OCI-LY1 (cell line): ENCODE measurements around the gene GRB10.

ENCODE experiments used
- H2AFZ ChIP-seq: fragments of 200-600 bp; sonication (generic), shearing (Covaris generic); 2 replicates; pipeline ENCODE4 v1.6.0; 2014; ENCODE audit warnings: antibody characterized with exemption, mild to moderate bottlenecking, low read length
- H3F3A ChIP-seq: fragments of 200-600 bp; sonication (generic), shearing (Covaris generic); 2 replicates; pipeline ENCODE4 v1.6.0; 2014; ENCODE audit warnings: mild to moderate bottlenecking, antibody characterized with exemption, low read length, moderate library complexity; ENCODE audit not compliant: insufficient read depth
- H3K27ac ChIP-seq: fragments of 200-600 bp; sonication (generic); 2 replicates; pipeline ENCODE4 v1.5.1; 2014; ENCODE audit warnings: low read length, mixed run types, mild to moderate bottlenecking, low read depth; ENCODE audit not compliant: poor library complexity, severe bottlenecking
- H3K27me3 ChIP-seq: fragments of 200-600 bp; sonication (generic); 2 replicates; pipeline ENCODE4 v1.6.0; 2014; ENCODE audit warnings: antibody characterized with exemption, mild to moderate bottlenecking, low read length, moderate library complexity; ENCODE audit not compliant: insufficient read depth
- H3K36me3 ChIP-seq: fragments of 200-600 bp; sonication (generic); 2 replicates; pipeline ENCODE4 v1.6.1; 2014; ENCODE audit warnings: mild to moderate bottlenecking, antibody characterized with exemption, low read length, moderate library complexity, mixed read lengths; ENCODE audit not compliant: insufficient read depth
- H3K4me1 ChIP-seq: fragments of 200-600 bp; sonication (generic); 2 replicates; pipeline ENCODE4 v1.5.1; 2014; ENCODE audit warnings: mild to moderate bottlenecking, low read length, moderate library complexity; ENCODE audit not compliant: insufficient read depth, severe bottlenecking
- H3K4me2 ChIP-seq: fragments of 200-600 bp; sonication (generic), shearing (Covaris generic); 2 replicates; pipeline ENCODE4 v1.6.1; 2014; ENCODE audit warnings: low read length
- H3K4me3 ChIP-seq: fragments of 200-600 bp; sonication (generic); 2 replicates; pipeline ENCODE4 v1.5.1; 2014; ENCODE audit warnings: low read length, low read depth, mild to moderate bottlenecking, mixed read lengths; ENCODE audit not compliant: poor library complexity, severe bottlenecking
- H3K79me2 ChIP-seq: fragments of 200-600 bp; shearing (Covaris generic); 2 replicates; pipeline ENCODE4 v1.6.1; 2016; ENCODE audit warnings: mixed run types, low read length, mixed read lengths; ENCODE audit not compliant: insufficient read depth
- H3K9ac ChIP-seq: fragments of 200-600 bp; sonication (generic), shearing (Covaris generic); 2 replicates; pipeline ENCODE4 v1.6.1; 2014; ENCODE audit warnings: mild to moderate bottlenecking, low read length, mixed read lengths
- H3K9me2 ChIP-seq: fragments of 200-600 bp; sonication (generic), shearing (Covaris generic); 2 replicates; pipeline ENCODE4 v1.6.1; 2014; ENCODE audit warnings: low read depth, mild to moderate bottlenecking, low read length, mixed read lengths
- H3K9me3 ChIP-seq: fragments of 200-600 bp; shearing (Covaris generic); 2 replicates; pipeline ENCODE4 v1.6.1; 2014; ENCODE audit warnings: low read length, mixed read lengths
- H4K20me1 ChIP-seq: fragments of 200-600 bp; sonication (generic), shearing (Covaris generic); 2 replicates; pipeline ENCODE4 v1.6.0; 2016; ENCODE audit warnings: mild to moderate bottlenecking, low read length; ENCODE audit not compliant: insufficient read depth
- CTCF ChIP-seq: fragments of 200-600 bp; sonication (generic), shearing (Covaris generic); IDR thresholded peaks from 2 replicates; pipeline ENCODE4 v1.5.1; 2017; ENCODE audit warnings: mild to moderate bottlenecking, antibody characterized with exemption, low read length, moderate library complexity, mixed read lengths
- EZH2 ChIP-seq: fragments of 200-600 bp; sonication (generic), shearing (Covaris generic); IDR thresholded peaks from 2 replicates; pipeline ENCODE4 v1.8.0; 2017; ENCODE audit warnings: borderline replicate concordance, mixed run types, mild to moderate bottlenecking, antibody characterized with exemption, low read length, moderate library complexity, mixed read lengths

Gene GRB10

GRCh38 chr7:50627824-50628361 is 154.8 kb downstream of the GRB10 start:
- H4K20me1 ChIP-seq, result no peaks in the 10 kb centered on the region
- no peak overlapping the region for H2AFZ ChIP-seq
- H3K9me3 ChIP-seq, result no peaks in the 10 kb centered on the region
- no peaks in the 10 kb centered on the region for H3K36me3 ChIP-seq
- no peaks in the 10 kb centered on the region for H3K9me2 ChIP-seq
- no peak overlapping the region for H3K4me3 ChIP-seq
- TF ChIP-seq CTCF (no peak), EZH2 (no peak)
- H3F3A ChIP-seq, result no peaks in the 10 kb centered on the region
- no peak overlapping the region for H3K4me2 ChIP-seq
- 0 out of 2 replicates have a peak, but pooled peaks cover 12% of the 10 kb centered on the region for H3K27me3 ChIP-seq
- H3K79me2 ChIP-seq, result no peaks in the 10 kb centered on the region
- no peak overlapping the region for H3K9ac ChIP-seq
- H3K4me1 ChIP-seq, result no peaks in the 10 kb centered on the region
- no peak overlapping the region for H3K27ac ChIP-seq

- no peak overlapping the region for H3K27ac ChIP-seq
- no peaks in the 10 kb centered on the region for H3K36me3 ChIP-seq
- H3K4me3 ChIP-seq, result no peak overlapping the region
- no peak overlapping the region for H3K9ac ChIP-seq
- 0 out of 2 replicates have a peak, but pooled peaks cover 12% of the 10 kb centered on the region for H3K27me3 ChIP-seq
- no peaks in the 10 kb centered on the region for H3F3A ChIP-seq
- no peaks in the 10 kb centered on the region for H3K4me1 ChIP-seq
- H3K4me2 ChIP-seq, result no peak overlapping the region
- TF ChIP-seq CTCF, result no peak
- no peak for TF ChIP-seq EZH2
- no peak overlapping the region for H2AFZ ChIP-seq
- no peaks in the 10 kb centered on the region for H3K9me2 ChIP-seq
- no peaks in the 10 kb centered on the region for H3K9me3 ChIP-seq
- no peaks in the 10 kb centered on the region for H3K79me2 ChIP-seq
- no peaks in the 10 kb centered on the region for H4K20me1 ChIP-seq
These were observed 156.4 kb downstream of the GRB10 start for GRCh38 chr7:50626286-50626685.

- Histone ChIP-seq H3F3A (no peaks in the 10 kb centered on the region), H3K9me3 (no peaks in the 10 kb centered on the region), H3K9ac (no peak overlapping the region), H3K4me3 (no peak overlapping the region), H3K9me2 (no peaks in the 10 kb centered on the region), H4K20me1 (no peaks in the 10 kb centered on the region), H3K27me3 (0 out of 2 replicates have a peak, but pooled peaks cover 12% of the 10 kb centered on the region), H3K4me2 (no peak overlapping the region), H3K79me2 (no peaks in the 10 kb centered on the region), H2AFZ (no peak overlapping the region), H3K36me3 (no peaks in the 10 kb centered on the region), H3K4me1 (no peaks in the 10 kb centered on the region), H3K27ac (no peak overlapping the region)
- no peak for TF ChIP-seq EZH2
- no peak for TF ChIP-seq CTCF
These were observed 157.3 kb downstream of the GRB10 start for GRCh38 chr7:50625360-50625759.
